Measurements from ENCODE around the gene F2R. TPM values are rescaled to one million over a fixed set of nuclear protein-coding genes. Genes with fewer than 3 reads are reported as not detected.

The F2R gene
- total RNA-seq, 1 donor from 2014 or later: 38.6 TPM

GRCh38 chr5:76688212-76688611 is 27.7 kb upstream of the F2R start:
- Histone ChIP-seq H3K27ac (no peak overlapping the region), H3K36me3 (no peaks in the 10 kb centered on the region), H3K27me3 (no peaks in the 10 kb centered on the region), H3K9me3 (no peaks in the 10 kb centered on the region), H3K4me3 (no peak overlapping the region), H3K4me1 (peaks cover 8% of the 10 kb centered on the region)
- no peak for DNase-seq
- intact Hi-C loops (cut with DNase I): no loop called here
- ATAC-seq: no peak
- TF ChIP-seq CTCF (IDR thresholded peaks at IDR 0.05): no peak

- H3K4me3 ChIP-seq: no peak overlapping the region
- TF ChIP-seq CTCF (IDR thresholded peaks at IDR 0.05): no peak
- DNase-seq: no peak
- H3K9me3 ChIP-seq: no peaks in the 10 kb centered on the region
- peaks cover 8% of the 10 kb centered on the region for H3K4me1 ChIP-seq
- H3K36me3 ChIP-seq: no peaks in the 10 kb centered on the region
- intact Hi-C loops (cut with DNase I): no loop called here
- no peak overlapping the region for H3K27ac ChIP-seq
- H3K27me3 ChIP-seq: no peaks in the 10 kb centered on the region
- ATAC-seq: no peak
Observed at GRCh38 chr5:76688836-76689235, 27.1 kb upstream of the F2R start.

DNA sequence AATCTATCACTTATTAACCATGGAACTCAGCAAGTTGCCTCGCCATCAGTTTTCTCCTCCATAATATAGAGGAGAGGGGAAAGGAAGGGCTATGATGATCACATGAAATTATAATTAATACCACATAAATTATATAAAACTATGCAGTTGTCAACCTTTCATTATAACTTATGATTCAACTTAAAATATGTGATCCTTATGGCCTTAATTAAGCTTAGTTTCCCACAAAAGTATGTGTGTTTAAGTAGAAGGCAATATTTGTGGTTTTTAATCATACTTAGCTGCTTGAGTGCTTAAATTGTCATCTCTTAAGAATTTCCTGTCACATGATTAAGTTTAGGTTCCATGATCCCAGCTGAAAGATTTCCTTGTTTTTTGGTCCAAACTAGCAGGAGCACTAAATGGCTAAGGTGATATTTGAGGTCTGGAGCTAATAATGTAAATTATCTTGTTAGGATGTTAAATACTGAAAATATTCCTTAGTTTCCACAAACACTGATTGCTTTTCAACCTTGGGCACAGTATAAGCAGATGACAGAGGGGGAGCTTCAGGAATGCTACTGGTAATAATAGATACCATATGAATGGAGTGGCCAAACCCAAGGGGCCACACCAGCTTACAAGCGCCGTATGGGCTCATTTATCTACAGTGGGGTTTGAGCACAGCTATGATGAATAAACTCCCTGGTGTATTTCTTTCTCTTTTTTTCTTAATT is 26.4 kb upstream of the F2R start:
- H3K4me3 ChIP-seq: no peak overlapping the region
- no peak for DNase-seq
- ATAC-seq: no peak
- no peaks in the 10 kb centered on the region for H3K36me3 ChIP-seq
- intact Hi-C loops (cut with DNase I): no loop called here
- peaks cover 8% of the 10 kb centered on the region for H3K4me1 ChIP-seq
- no peak for TF ChIP-seq CTCF (IDR thresholded peaks at IDR 0.05)
- no peaks in the 10 kb centered on the region for H3K27me3 ChIP-seq
- H3K9me3 ChIP-seq: no peaks in the 10 kb centered on the region
- H3K27ac ChIP-seq: no peak overlapping the region

DNA sequence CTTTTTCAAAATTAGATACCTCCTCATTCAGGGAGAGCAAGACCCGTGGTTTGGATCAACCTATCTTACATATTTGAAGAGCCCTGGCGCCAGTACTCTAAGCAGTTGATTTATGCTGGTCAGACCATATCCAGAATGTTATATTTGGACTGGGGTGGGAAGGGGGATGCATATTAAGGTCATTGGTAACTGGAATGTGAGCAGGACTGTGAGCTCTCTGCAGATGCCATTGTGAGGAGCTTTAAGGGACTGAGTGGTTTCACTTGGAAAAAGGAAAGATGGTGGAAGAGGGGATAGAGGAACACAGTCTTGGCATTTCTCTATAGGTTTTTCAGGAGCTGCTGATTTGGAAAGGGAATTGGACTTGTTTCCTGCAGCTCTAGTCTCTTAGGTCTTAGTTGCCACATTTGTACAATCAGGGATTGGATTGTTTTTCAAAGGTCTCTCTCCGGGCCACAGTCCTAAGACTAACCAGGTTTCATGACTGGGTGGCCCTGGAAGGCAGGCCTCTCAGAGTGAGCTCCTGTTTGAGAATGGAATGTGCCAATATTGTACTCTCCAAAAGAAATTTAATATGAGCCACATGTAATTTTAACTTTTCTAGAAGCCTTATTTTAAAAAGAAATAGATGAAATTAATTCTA is 25.8 kb upstream of the F2R start:
- H3K36me3 ChIP-seq: no peaks in the 10 kb centered on the region
- DNase-seq: no peak
- no peak for ATAC-seq
- intact Hi-C loops (cut with DNase I): no loop called here
- no peak for TF ChIP-seq CTCF (IDR thresholded peaks at IDR 0.05)
- no peak overlapping the region for H3K4me3 ChIP-seq
- no peaks in the 10 kb centered on the region for H3K27me3 ChIP-seq
- no peak overlapping the region for H3K27ac ChIP-seq
- no peaks in the 10 kb centered on the region for H3K9me3 ChIP-seq
- peaks cover 8% of the 10 kb centered on the region for H3K4me1 ChIP-seq

- no peak overlapping the region for H3K4me3 ChIP-seq
- DNase-seq (no peak), ATAC-seq (no peak)
- H3K9me3 ChIP-seq: no peaks in the 10 kb centered on the region
- H3K4me1 ChIP-seq: peaks cover 8% of the 10 kb centered on the region
- H3K36me3 ChIP-seq: no peaks in the 10 kb centered on the region
- H3K27me3 ChIP-seq: no peaks in the 10 kb centered on the region
- H3K27ac ChIP-seq: no peak overlapping the region
- intact Hi-C loops (cut with DNase I): no loop called here
- no peak for TF ChIP-seq CTCF (IDR thresholded peaks at IDR 0.05)
Observed at GRCh38 chr5:76690704-76691466, 25.0 kb upstream of the F2R start.

All from upper lobe of right lung (tissue), 1 donor.